GM23338 (cell line): Measurements from ENCODE around the gene GUCY2C. TPM values are rescaled to one million over a fixed set of nuclear protein-coding genes. Genes with fewer than 3 reads are reported as not detected.

ENCODE experiments used
- ATAC-seq: fragments of 200-7000 bp; cut with Tn5 transposase; 3 replicates; pipeline ENCODE4 v1.9.1; 2020
- DNase-seq: peaks from one replicate; pipeline ENCODE4 v3.0.0-alpha.2; 2015; ENCODE audit warnings: low spot score
- H2AFZ ChIP-seq: fragments of 200-600 bp; sonication (generic); 2 replicates; pipeline ENCODE4 v1.8.0; 2016; ENCODE audit warnings: antibody characterized with exemption, mild to moderate bottlenecking, moderate library complexity
- H3F3A ChIP-seq: fragments of 200-600 bp; sonication (generic); replicated peaks from 2 replicates; pipeline ENCODE4 v1.8.0; 2017; ENCODE audit warnings: antibody characterized with exemption, mixed run types, low read depth
- H3K27ac ChIP-seq: fragments of 200-600 bp; sonication (generic); 2 replicates; pipeline ENCODE4 v1.6.1; 2016; ENCODE audit warnings: low read depth
- H3K27me3 ChIP-seq: fragments of 200-600 bp; sonication (generic); 2 replicates; pipeline ENCODE4 v1.8.0; 2016; ENCODE audit warnings: mild to moderate bottlenecking, mixed run types, moderate library complexity; ENCODE audit not compliant: insufficient read depth
- H3K36me3 ChIP-seq: fragments of 200-600 bp; sonication (generic); 2 replicates; pipeline ENCODE4 v1.8.0; 2016; ENCODE audit warnings: mild to moderate bottlenecking; ENCODE audit not compliant: insufficient read depth
- H3K4me1 ChIP-seq: fragments of 200-600 bp; sonication (generic); 2 replicates; pipeline ENCODE4 v1.8.0; 2016; ENCODE audit warnings: mild to moderate bottlenecking, moderate library complexity; ENCODE audit not compliant: insufficient read depth
- H3K4me2 ChIP-seq: fragments of 200-600 bp; sonication (generic); 2 replicates; pipeline ENCODE4 v1.7.1; 2017; ENCODE audit warnings: mixed run types
- H3K4me3 ChIP-seq: fragments of 200-600 bp; sonication (generic); 2 replicates; pipeline ENCODE4 v1.6.1; 2016; ENCODE audit warnings: mixed run types
- H3K79me2 ChIP-seq: fragments of 200-600 bp; sonication (generic); replicated peaks from 2 replicates; pipeline ENCODE4 v1.8.0; 2017; ENCODE audit warnings: mild to moderate bottlenecking; ENCODE audit not compliant: insufficient read depth
- H3K9me2 ChIP-seq: fragments of 200-600 bp; sonication (generic); 2 replicates; pipeline ENCODE4 v1.8.0; 2017; ENCODE audit not compliant: insufficient read depth
- H4K20me1 ChIP-seq: fragments of 200-600 bp; sonication (generic); replicated peaks from 2 replicates; pipeline ENCODE4 v1.8.0; 2017; ENCODE audit warnings: mild to moderate bottlenecking; ENCODE audit not compliant: insufficient read depth
- H3K27ac Mint-ChIP-seq: 2 replicates; pipeline ENCODE4 v1.8.0; 2020; ENCODE audit warnings: inconsistent platforms, mild to moderate bottlenecking, moderate library complexity, mixed read lengths
- H3K27me3 Mint-ChIP-seq: 3 replicates; pipeline ENCODE4 v1.8.0; 2022; ENCODE audit warnings: low read depth, mild to moderate bottlenecking, moderate library complexity, mixed read lengths, inconsistent platforms; ENCODE audit not compliant: insufficient read depth, poor library complexity
- H3K36me3 Mint-ChIP-seq: 3 replicates; pipeline ENCODE4 v1.8.0; 2021; ENCODE audit warnings: low read depth, mild to moderate bottlenecking, inconsistent platforms, moderate library complexity, mixed read lengths
- H3K4me1 Mint-ChIP-seq: 3 replicates; pipeline ENCODE4 v1.8.0; 2020; ENCODE audit warnings: mild to moderate bottlenecking, inconsistent platforms, mixed read lengths
- H3K4me3 Mint-ChIP-seq: 3 replicates; pipeline ENCODE4 v1.8.0; 2021; ENCODE audit warnings: moderate library complexity, mild to moderate bottlenecking, inconsistent platforms, mixed read lengths
- H3K9me3 Mint-ChIP-seq: 3 replicates; pipeline ENCODE4 v1.8.0; 2020; ENCODE audit warnings: moderate library complexity, mild to moderate bottlenecking, inconsistent platforms, mixed read lengths
- CREB1 ChIP-seq: fragments of 250-450 bp; sonication (Bioruptor Pico); IDR thresholded peaks from 2 replicates; pipeline ENCODE4 v1.5.0; 2020; ENCODE audit warnings: low read depth, mild to moderate bottlenecking, moderate library complexity
- CTCF ChIP-seq, 2 experiments: fragments of 200-600 bp in 1 of 2; sonication (generic) in 1 of 2; conservative IDR thresholded peaks; 2 replicates each; pipeline versions ENCODE4 v1.5.1 to v1.6.1; 2016 to 2017; ENCODE audit warnings: antibody characterized with exemption in 2 of 2, low read depth in 2 of 2, mild to moderate bottlenecking in 2 of 2, moderate library complexity in 1 of 2
- ETS1 ChIP-seq: IDR thresholded peaks from 2 replicates; pipeline ENCODE4 v1.6.1; 2016; ENCODE audit warnings: antibody characterized with exemption
- EZH2 ChIP-seq: fragments of 200-600 bp; sonication (generic); IDR thresholded peaks from one replicate; pipeline ENCODE4 v1.8.0; 2017; ENCODE audit warnings: antibody characterized with exemption, mild to moderate bottlenecking, low read depth; ENCODE audit not compliant: unreplicated experiment
- EZH2phosphoT487 ChIP-seq: fragments of 200-600 bp; sonication (generic); IDR thresholded peaks from one replicate; pipeline ENCODE4 v1.8.1; 2018; ENCODE audit warnings: antibody characterized with exemption; ENCODE audit not compliant: unreplicated experiment
- JUNB ChIP-seq: IDR thresholded peaks from one replicate; pipeline ENCODE4 v1.6.1; 2016; ENCODE audit warnings: antibody characterized with exemption; ENCODE audit not compliant: unreplicated experiment
- NANOG ChIP-seq: IDR thresholded peaks from 2 replicates; pipeline ENCODE4 v1.6.1; 2016; ENCODE audit warnings: antibody characterized with exemption, borderline replicate concordance
- POLR2AphosphoS5 ChIP-seq: IDR thresholded peaks from 2 replicates; pipeline ENCODE4 v1.6.1; 2016; ENCODE audit warnings: antibody characterized with exemption, low read depth
- REST ChIP-seq: IDR thresholded peaks from one replicate; pipeline ENCODE4 v1.6.1; 2018; ENCODE audit warnings: antibody characterized with exemption; ENCODE audit not compliant: unreplicated experiment
- STAT1 ChIP-seq: IDR thresholded peaks from one replicate; pipeline ENCODE4 v1.6.1; 2016; ENCODE audit warnings: antibody characterized with exemption; ENCODE audit not compliant: unreplicated experiment
- ZNF114 ChIP-seq: fragments of 250-450 bp; sonication (Bioruptor Pico); IDR thresholded peaks from 2 replicates; pipeline ENCODE4 v1.5.0; 2020; ENCODE audit warnings: mild to moderate bottlenecking, moderate library complexity
- ZNF331 ChIP-seq: fragments of 250-450 bp; sonication (Bioruptor Pico); IDR thresholded peaks from 2 replicates; pipeline ENCODE4 v1.5.0; 2020; ENCODE audit warnings: low read depth, mild to moderate bottlenecking, moderate library complexity
- ZNF462 ChIP-seq: fragments of 250-450 bp; sonication (Bioruptor Pico); IDR thresholded peaks from 2 replicates; pipeline ENCODE4 v1.5.0; 2020; ENCODE audit warnings: mild to moderate bottlenecking, moderate library complexity
- polyA plus RNA-seq: library from polyadenylated mRNA; unstranded; fragments of >200 nt; fragmentation: Nextera tagmentation; extraction: Ambion mirVana; gene quantifications from 2 replicates; pipeline ENCODE4 v1.2.1, GENCODE V29; 2016
- total RNA-seq: library from RNA; depleted of rRNA; stranded (reverse); fragments of >200 nt; shearing (Covaris generic); gene quantifications from 2 replicates; pipeline ENCODE4 v1.2.3, GENCODE V29; 2014

Gene GUCY2C
- total and polyA plus RNA-seq, 2 experiments from 2014 or later, result 2.1 to 3.1 TPM

DNA sequence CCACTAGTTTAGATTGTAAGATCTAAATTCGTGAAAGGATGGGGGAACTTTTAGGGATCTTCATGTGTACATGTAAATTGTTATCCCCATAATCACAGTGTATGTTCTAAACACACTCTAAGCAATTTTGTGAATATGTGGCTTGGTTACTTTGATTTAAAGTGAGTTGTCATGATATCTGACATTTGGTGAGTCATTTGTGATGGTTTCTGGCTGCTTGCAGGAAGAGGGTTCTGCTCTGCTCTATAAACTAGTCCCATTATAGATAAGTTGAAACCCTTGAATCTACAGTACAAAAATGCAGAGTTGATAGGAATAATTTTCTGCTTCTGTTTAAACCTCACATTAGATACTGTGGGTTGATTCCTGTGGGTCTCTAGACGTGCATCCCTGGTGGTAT lies 14.8 kb downstream of the GUCY2C start:
- no peaks in the 10 kb centered on the region for H3F3A ChIP-seq
- no peaks in the 10 kb centered on the region for H3K9me2 ChIP-seq
- DNase-seq, result no peak
- H4K20me1 ChIP-seq, result no peaks in the 10 kb centered on the region
- no peaks in the 10 kb centered on the region for H3K9me3 Mint-ChIP-seq
- H3K4me3 ChIP-seq, result no peak overlapping the region
- H3K4me1 Mint-ChIP-seq, result no peaks in the 10 kb centered on the region; the same call in 2 of the 3 replicates
- peaks cover 2% of the 10 kb centered on the region for H3K27me3 Mint-ChIP-seq
- TF ChIP-seq CREB1 (CRISPR knock-in tag) (no peak), EZH2phosphoT487 (no peak), ETS1 (no peak), CTCF (conservative IDR thresholded peaks at IDR 0.05; ENCODE audit: low read depth in 2 of 2) (no peak), JUNB (no peak), ZNF331 (CRISPR knock-in tag) (no peak), EZH2 (no peak), ZNF114 (CRISPR knock-in tag) (no peak), POLR2AphosphoS5 (no peak), ZNF462 (no peak), REST (no peak), STAT1 (no peak), NANOG (no peak)
- H3K4me3 Mint-ChIP-seq, result no peak overlapping the region
- H3K27ac Mint-ChIP-seq, result no peak overlapping the region
- no peak for ATAC-seq
- H3K4me1 ChIP-seq, result no peaks in the 10 kb centered on the region
- no peaks in the 10 kb centered on the region for H3K36me3 ChIP-seq
- no peaks in the 10 kb centered on the region for H3K79me2 ChIP-seq
- H3K36me3 Mint-ChIP-seq, result no peaks in the 10 kb centered on the region
- H3K27me3 ChIP-seq, result peaks cover 67% of the 10 kb centered on the region
- H3K4me2 ChIP-seq, result no peak overlapping the region
- H2AFZ ChIP-seq, result no peak overlapping the region
- no peak overlapping the region for H3K27ac ChIP-seq
